Activated naive CD4-positive, alpha-beta T cell treated with anti-CD3 and anti-CD28 coated beads, Interleukin-2, amount 50 U/mL, for 24 hours (primary cell): ENCODE results near the gene EFHD2.
"Not testable (repeated sequence)": the region's sequence is repeated elsewhere in the genome, so short reads cannot be mapped to it uniquely, and the experiment has no call there.

Experiments used
- H3K27ac Mint-ChIP-seq: one replicate; pipeline ENCODE4 v1.8.0; 2021; ENCODE audit warnings: mild to moderate bottlenecking, mixed read lengths
- H3K27me3 Mint-ChIP-seq: one replicate; pipeline ENCODE4 v1.8.0; 2021; ENCODE audit warnings: mixed read lengths
- H3K36me3 Mint-ChIP-seq: one replicate; pipeline ENCODE4 v1.8.0; 2021; ENCODE audit warnings: mixed read lengths
- H3K4me1 Mint-ChIP-seq: one replicate; pipeline ENCODE4 v1.8.0; 2021; ENCODE audit warnings: mixed read lengths
- H3K4me3 Mint-ChIP-seq: one replicate; pipeline ENCODE4 v1.8.0; 2021; ENCODE audit warnings: mild to moderate bottlenecking, mixed read lengths
- H3K9me3 Mint-ChIP-seq: one replicate; pipeline ENCODE4 v1.8.0; 2021; ENCODE audit warnings: mixed read lengths

The EFHD2 gene

GRCh38 chr1:15382601-15383518, 26.8 kb upstream of the EFHD2 start:
- Mint-ChIP-seq H3K36me3 (no peaks in the 10 kb centered on the region), H3K4me1 (peaks cover 7% of the 10 kb centered on the region)

GRCh38 chr1:15383810-15384209, 25.9 kb upstream of the EFHD2 start:
- Mint-ChIP-seq H3K27ac (no peak overlapping the region), H3K36me3 (no peaks in the 10 kb centered on the region), H3K4me3 (no peak overlapping the region), H3K4me1 (peaks cover 7% of the 10 kb centered on the region), H3K9me3 (no peaks in the 10 kb centered on the region), H3K27me3 (no peaks in the 10 kb centered on the region)

More at GRCh38 chr1:15382601-15383518, 26.8 kb upstream of the EFHD2 start:
- H3K27me3 Mint-ChIP-seq: no peaks in the 10 kb centered on the region
- no peak overlapping the region for H3K4me3 Mint-ChIP-seq
- H3K27ac Mint-ChIP-seq: peak overlapping the region; percentile 59
- H3K9me3 Mint-ChIP-seq: no peaks in the 10 kb centered on the region

- Mint-ChIP-seq H3K4me3 (peak overlapping the region; percentile 47), H3K36me3 (no peaks in the 10 kb centered on the region), H3K27me3 (no peaks in the 10 kb centered on the region), H3K9me3 (no peaks in the 10 kb centered on the region), H3K4me1 (peaks cover 7% of the 10 kb centered on the region), H3K27ac (no peak overlapping the region)
These were observed 25.3 kb upstream of the EFHD2 start for GRCh38 chr1:15384301-15384901.

GRCh38 chr1:15385420-15385819, 24.3 kb upstream of the EFHD2 start:
- Mint-ChIP-seq H3K9me3 (no peaks in the 10 kb centered on the region), H3K4me3 (peak overlapping the region; percentile 19), H3K36me3 (no peaks in the 10 kb centered on the region), H3K27me3 (no peaks in the 10 kb centered on the region), H3K27ac (no peak overlapping the region), H3K4me1 (peaks cover 7% of the 10 kb centered on the region)

GRCh38 chr1:15386164-15386749, 23.4 kb upstream of the EFHD2 start:
- H3K27me3 Mint-ChIP-seq: no peaks in the 10 kb centered on the region
- H3K36me3 Mint-ChIP-seq: no peaks in the 10 kb centered on the region
- peak overlapping the region; percentile 19 for H3K4me3 Mint-ChIP-seq
- no peak overlapping the region for H3K27ac Mint-ChIP-seq
- H3K4me1 Mint-ChIP-seq: peaks cover 7% of the 10 kb centered on the region
- H3K9me3 Mint-ChIP-seq: no peaks in the 10 kb centered on the region

- no peaks in the 10 kb centered on the region for H3K9me3 Mint-ChIP-seq
- no peak overlapping the region for H3K4me3 Mint-ChIP-seq
- H3K36me3 Mint-ChIP-seq: no peaks in the 10 kb centered on the region
- no peak overlapping the region for H3K27ac Mint-ChIP-seq
- peaks cover 7% of the 10 kb centered on the region for H3K4me1 Mint-ChIP-seq
- H3K27me3 Mint-ChIP-seq: no peaks in the 10 kb centered on the region
These were observed 21.3 kb upstream of the EFHD2 start for GRCh38 chr1:15388201-15388880.

- H3K9me3 Mint-ChIP-seq, H3K4me1 Mint-ChIP-seq, H3K36me3 Mint-ChIP-seq: not testable (repeated sequence)
These were observed 19.9 kb upstream of the EFHD2 start for GRCh38 chr1:15389828-15390227.

GRCh38 chr1:15390667-15391066, 19.0 kb upstream of the EFHD2 start:
- Mint-ChIP-seq H3K27ac (no peak overlapping the region), H3K27me3 (no peaks in the 10 kb centered on the region)

More at GRCh38 chr1:15389828-15390227, 19.9 kb upstream of the EFHD2 start:
- H3K4me3 Mint-ChIP-seq, H3K27me3 Mint-ChIP-seq, H3K27ac Mint-ChIP-seq: not testable (repeated sequence)

GRCh38 chr1:15391366-15391765, 18.3 kb upstream of the EFHD2 start:
- H3K9me3 Mint-ChIP-seq: no peaks in the 10 kb centered on the region
- H3K4me3 Mint-ChIP-seq: no peak overlapping the region
- H3K4me1 Mint-ChIP-seq: peaks cover 3% of the 10 kb centered on the region
- no peaks in the 10 kb centered on the region for H3K36me3 Mint-ChIP-seq
- H3K27ac Mint-ChIP-seq: no peak overlapping the region
- no peaks in the 10 kb centered on the region for H3K27me3 Mint-ChIP-seq

More at GRCh38 chr1:15390667-15391066, 19.0 kb upstream of the EFHD2 start:
- peaks cover 3% of the 10 kb centered on the region for H3K4me1 Mint-ChIP-seq
- no peaks in the 10 kb centered on the region for H3K36me3 Mint-ChIP-seq
- H3K4me3 Mint-ChIP-seq: no peak overlapping the region
- H3K9me3 Mint-ChIP-seq: no peaks in the 10 kb centered on the region

GRCh38 chr1:15393475-15394257, 16.0 kb upstream of the EFHD2 start:
- H3K27me3 Mint-ChIP-seq: no peaks in the 10 kb centered on the region
- no peak overlapping the region for H3K4me3 Mint-ChIP-seq
- H3K4me1 Mint-ChIP-seq: no peaks in the 10 kb centered on the region
- no peaks in the 10 kb centered on the region for H3K36me3 Mint-ChIP-seq
- no peaks in the 10 kb centered on the region for H3K9me3 Mint-ChIP-seq
- H3K27ac Mint-ChIP-seq: no peak overlapping the region

GRCh38 chr1:15394258-15394690, 15.4 kb upstream of the EFHD2 start:
- Mint-ChIP-seq H3K9me3 (no peaks in the 10 kb centered on the region), H3K36me3 (no peaks in the 10 kb centered on the region), H3K27me3 (no peaks in the 10 kb centered on the region), H3K27ac (no peak overlapping the region), H3K4me3 (no peak overlapping the region), H3K4me1 (no peaks in the 10 kb centered on the region)

- Mint-ChIP-seq H3K36me3 (no peaks in the 10 kb centered on the region), H3K27me3 (no peaks in the 10 kb centered on the region), H3K4me1 (no peaks in the 10 kb centered on the region), H3K27ac (no peak overlapping the region), H3K4me3 (no peak overlapping the region), H3K9me3 (no peaks in the 10 kb centered on the region)
These were observed 12.5 kb upstream of the EFHD2 start for GRCh38 chr1:15397236-15397635.

GRCh38 chr1:15399710-15400109, 10.0 kb upstream of the EFHD2 start:
- Mint-ChIP-seq H3K4me1 (no peaks in the 10 kb centered on the region), H3K36me3 (no peaks in the 10 kb centered on the region), H3K27ac (no peak overlapping the region), H3K27me3 (no peaks in the 10 kb centered on the region), H3K9me3 (no peaks in the 10 kb centered on the region), H3K4me3 (no peak overlapping the region)

GRCh38 chr1:15400627-15401026, 9.1 kb upstream of the EFHD2 start:
- Mint-ChIP-seq H3K27ac (no peak overlapping the region), H3K4me1 (no peaks in the 10 kb centered on the region), H3K4me3 (no peak overlapping the region), H3K9me3 (no peaks in the 10 kb centered on the region), H3K36me3 (no peaks in the 10 kb centered on the region), H3K27me3 (no peaks in the 10 kb centered on the region)
